Measurements from ENCODE around the gene STX11.

DNA sequence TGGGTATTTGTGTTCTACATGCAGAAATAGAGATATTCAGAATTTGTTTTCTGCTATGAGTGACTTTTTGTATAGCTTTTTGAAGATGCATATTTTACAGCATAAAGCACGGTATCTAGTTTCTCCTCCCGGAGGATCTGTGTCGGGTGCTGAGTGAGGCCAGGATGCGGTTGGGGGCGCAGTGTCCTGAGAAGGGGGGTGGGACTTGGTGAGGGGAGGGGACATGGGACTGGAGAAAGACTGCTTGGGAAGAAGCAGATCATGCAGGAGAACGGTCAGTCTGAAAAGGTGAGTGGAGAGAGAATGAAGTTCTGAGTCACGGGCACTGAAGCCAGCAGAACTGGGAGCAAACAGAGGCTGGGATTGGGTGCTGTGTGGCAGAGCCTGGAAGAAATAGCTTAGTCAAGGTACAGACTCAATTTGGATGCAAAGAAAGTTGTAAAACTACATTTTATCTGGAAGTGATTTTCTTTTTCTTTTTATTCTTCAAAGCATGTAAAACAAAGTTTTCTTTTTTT, 44.0 kb downstream of the STX11 start:
- TF ChIP-seq CTCF (IDR thresholded peaks at IDR 0.05), result no peak
- no peak for TF ChIP-seq SIN3A (IDR thresholded peaks at IDR 0.05; ENCODE audit: borderline replicate concordance, insufficient read depth, low read depth, low read length)
- no peak for TF ChIP-seq POLR2AphosphoS5 (IDR thresholded peaks at IDR 0.05; ENCODE audit: low read depth, low read length)
- TF ChIP-seq, protein P1, sequence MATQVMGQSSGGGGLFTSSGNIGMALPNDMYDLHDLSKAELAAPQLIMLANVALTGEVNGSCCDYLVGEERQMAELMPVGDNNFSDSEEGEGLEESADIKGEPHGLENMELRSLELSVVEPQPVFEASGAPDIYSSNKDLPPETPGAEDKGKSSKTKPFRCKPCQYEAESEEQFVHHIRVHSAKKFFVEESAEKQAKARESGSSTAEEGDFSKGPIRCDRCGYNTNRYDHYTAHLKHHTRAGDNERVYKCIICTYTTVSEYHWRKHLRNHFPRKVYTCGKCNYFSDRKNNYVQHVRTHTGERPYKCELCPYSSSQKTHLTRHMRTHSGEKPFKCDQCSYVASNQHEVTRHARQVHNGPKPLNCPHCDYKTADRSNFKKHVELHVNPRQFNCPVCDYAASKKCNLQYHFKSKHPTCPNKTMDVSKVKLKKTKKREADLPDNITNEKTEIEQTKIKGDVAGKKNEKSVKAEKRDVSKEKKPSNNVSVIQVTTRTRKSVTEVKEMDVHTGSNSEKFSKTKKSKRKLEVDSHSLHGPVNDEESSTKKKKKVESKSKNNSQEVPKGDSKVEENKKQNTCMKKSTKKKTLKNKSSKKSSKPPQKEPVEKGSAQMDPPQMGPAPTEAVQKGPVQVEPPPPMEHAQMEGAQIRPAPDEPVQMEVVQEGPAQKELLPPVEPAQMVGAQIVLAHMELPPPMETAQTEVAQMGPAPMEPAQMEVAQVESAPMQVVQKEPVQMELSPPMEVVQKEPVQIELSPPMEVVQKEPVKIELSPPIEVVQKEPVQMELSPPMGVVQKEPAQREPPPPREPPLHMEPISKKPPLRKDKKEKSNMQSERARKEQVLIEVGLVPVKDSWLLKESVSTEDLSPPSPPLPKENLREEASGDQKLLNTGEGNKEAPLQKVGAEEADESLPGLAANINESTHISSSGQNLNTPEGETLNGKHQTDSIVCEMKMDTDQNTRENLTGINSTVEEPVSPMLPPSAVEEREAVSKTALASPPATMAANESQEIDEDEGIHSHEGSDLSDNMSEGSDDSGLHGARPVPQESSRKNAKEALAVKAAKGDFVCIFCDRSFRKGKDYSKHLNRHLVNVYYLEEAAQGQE (IDR thresholded peaks at IDR 0.05; ENCODE audit: insufficient read depth in 1 of 2, low read depth in 2 of 2, low read length in 1 of 2), result no peak

All from Panc1 (cell line).